Sigmoid colon (tissue), 7 donors: ENCODE measurements around the gene SRCIN1. TPM values are rescaled to one million over a fixed set of nuclear protein-coding genes. Genes with fewer than 3 reads are reported as not detected.
"Not testable (repeated sequence)": the region's sequence is repeated elsewhere in the genome, so short reads cannot be mapped to it uniquely, and the experiment has no call there.

Source experiments
- DNase-seq: peaks from one replicate; pipeline ENCODE4 v3.0.0-alpha.2; 2019
- H3K27ac ChIP-seq, 4 donors: fragments of 200-600 bp; sonication (generic); one replicate each; pipeline ENCODE4 v1.5.1; 2016 to 2019; ENCODE audit warnings: mild to moderate bottlenecking in 1 of 4
- H3K27me3 ChIP-seq, 3 donors: fragments of 200-600 bp; sonication (generic); one replicate each; pipeline ENCODE4 v1.5.1; 2019; ENCODE audit warnings: mild to moderate bottlenecking in 1 of 3
- H3K36me3 ChIP-seq, 4 donors: fragments of 200-600 bp; sonication (generic); one replicate each; pipeline ENCODE4 v1.5.1; 2016 to 2019
- H3K4me1 ChIP-seq, 4 donors: fragments of 200-600 bp; sonication (generic); one replicate each; pipeline ENCODE4 v1.5.1; 2017 to 2019
- H3K4me3 ChIP-seq, 4 donors: fragments of 200-600 bp; sonication (generic); one replicate each; pipeline ENCODE4 v1.5.1; 2017 to 2019; ENCODE audit warnings: mild to moderate bottlenecking in 2 of 4, moderate library complexity in 1 of 4
- H3K9me3 ChIP-seq, 4 donors: fragments of 200-600 bp in 3 of 4; sonication (generic) in 3 of 4; one replicate each; pipeline versions ENCODE4 v1.5.1 to v1.6.1; 2013 to 2019
- CTCF ChIP-seq, 4 experiments: fragments of 450-650 bp in 3 of 4; fragments of 200-600 bp in 1 of 4; IDR thresholded peaks; one replicate each; pipeline ENCODE4 v1.5.1; 2016 to 2019; ENCODE audit warnings: antibody characterized with exemption in 4 of 4, mild to moderate bottlenecking in 3 of 4, moderate library complexity in 2 of 4
- POLR2AphosphoS5 ChIP-seq, 4 donors: sonication (generic); formaldehyde crosslinking; IDR thresholded peaks; one replicate each; pipeline ENCODE4 v1.6.1; 2017; ENCODE audit warnings: antibody characterized with exemption in 4 of 4
- WGBS, 2 donors: extraction: QIAGEN DNeasy Blood & Tissue Kit; methylation state at CpG; one replicate each; pipeline ENCODE4 v1.1.7; 2013; 5-methylcytosine and 5-hydroxymethylcytosine counted together
- intact Hi-C: fragments of 100-400 bp; cut with DNase I; formaldehyde crosslinking; loops from one replicate; pipeline ENCODE4 v1.15.1; 2023
- polyA plus RNA-seq, 3 donors: library from polyadenylated mRNA; stranded (reverse); fragments of 200-250 nt; gene quantifications; one replicate each; pipeline ENCODE4 v1.2.3, GENCODE V29; 2013
- total RNA-seq, 4 donors: library from RNA; depleted of rRNA; stranded (reverse); fragments of >200 nt; gene quantifications; one replicate each; pipeline ENCODE4 v1.1.0, GENCODE V29; 2016
- donor health status: healthy with polysubstance abuse.
- donor health status: Bipolar disorder and iron deficiency.
- donor health status: healthy.

Gene SRCIN1
- total and polyA plus RNA-seq, 7 donors, result 0.81 to 9.4 (median 1.3) TPM; not detected in 1

DNA sequence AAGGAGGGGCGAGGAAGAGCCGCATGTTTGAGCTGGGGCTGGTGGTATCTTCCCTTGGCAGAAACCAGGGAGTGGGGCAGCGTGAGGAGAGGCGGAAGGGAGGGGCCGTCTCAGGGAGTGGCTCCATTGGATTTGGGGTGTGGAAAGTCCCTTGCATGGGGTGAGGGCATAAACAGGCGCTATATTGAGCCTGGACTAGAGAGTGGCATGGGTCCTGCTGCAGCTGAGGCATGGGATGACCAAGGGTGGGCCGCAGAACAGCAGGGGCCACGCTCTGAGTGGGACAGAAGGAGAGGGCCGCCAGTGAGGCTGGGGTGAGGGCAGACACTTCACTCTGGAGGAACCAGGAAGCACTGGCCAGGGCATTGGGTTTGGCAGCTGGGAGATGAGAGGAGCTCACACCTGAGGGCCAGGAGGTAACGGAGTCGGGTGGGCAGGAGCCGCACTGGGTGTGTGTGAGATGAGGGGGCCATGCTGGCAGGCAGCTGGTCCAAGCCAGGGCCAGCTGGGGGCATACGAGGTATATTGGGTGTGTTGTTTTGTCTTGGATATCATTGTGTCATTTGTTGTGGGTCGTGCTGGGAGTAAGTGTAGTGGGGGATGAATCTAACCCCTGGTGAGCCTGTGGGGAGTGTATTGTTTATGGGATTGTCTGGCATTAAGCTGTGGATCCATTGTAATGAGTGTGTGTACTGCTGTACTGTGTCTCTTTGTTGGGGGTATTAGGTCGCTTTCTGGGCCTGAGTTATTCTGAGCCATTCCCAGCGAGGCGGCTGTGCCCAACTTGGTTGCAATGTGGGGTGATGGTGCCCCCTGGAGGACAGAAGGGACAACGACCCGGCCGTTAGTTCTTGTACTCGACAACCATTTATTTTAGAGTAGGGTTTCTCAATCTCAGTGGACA lies 121.3 kb downstream of the SRCIN1 start:
- DNase-seq, result peak; percentile 88
- Histone ChIP-seq H3K4me1 (peaks cover 0 to 38% (median 21%) of the 10 kb centered on the region in 4 donors), H3K36me3 (peaks cover 0 to 41% (median 10%) of the 10 kb centered on the region in 4 donors), H3K27ac (peak overlapping the region; percentile 62 to 89 (median 75))
- intact Hi-C loops, result loop anchor here (1.0 to 5.0 kb wide), 3 partner anchors 40 to 132 kb away; partner anchors contain the start of gene SOCS7
- 48 to 53% methylated on average over 21 of the region's 21 CpGs for WGBS, 2 donors
- not testable (repeated sequence) for H3K4me3 ChIP-seq, H3K27me3 ChIP-seq, H3K9me3 ChIP-seq
- TF ChIP-seq POLR2AphosphoS5 (IDR thresholded peaks at IDR 0.05) (peak in 1 of 4 donors; percentile 10), CTCF (IDR thresholded peaks at IDR 0.05) (peak; percentile 77 to 87 (median 82))

GRCh38 chr17:38482700-38483043 lies 123.1 kb downstream of the SRCIN1 start:
- peaks cover 0 to 36% (median 21%) of the 10 kb centered on the region in 4 donors for H3K4me1 ChIP-seq
- DNase-seq, H3K9me3 ChIP-seq, H3K4me3 ChIP-seq, H3K27me3 ChIP-seq, intact Hi-C loops: not testable (repeated sequence)
- peaks cover 8 to 48% (median 15%) of the 10 kb centered on the region in 4 donors for H3K36me3 ChIP-seq
- WGBS, 2 donors, result 90 to 92% methylated on average over 8 of the region's 8 CpGs
- H3K27ac ChIP-seq, result peak overlapping the region in 2 of 4 donors; percentile 81 to 89

GRCh38 chr17:38482039-38482699 lies 123.6 kb downstream of the SRCIN1 start:
- Histone ChIP-seq H3K36me3 (peaks cover 8 to 51% (median 17%) of the 10 kb centered on the region in 4 donors), H3K27ac (peak overlapping the region in 2 of 4 donors; percentile 23 to 39), H3K4me1 (peaks cover 0 to 31% (median 21%) of the 10 kb centered on the region in 4 donors)
- DNase-seq, intact Hi-C loops, H3K27me3 ChIP-seq, H3K4me3 ChIP-seq, H3K9me3 ChIP-seq: not testable (repeated sequence)
- WGBS, 2 donors, result 56 to 79% methylated on average over 19 of the region's 19 CpGs

Other genes with a start within 250 kb of the SRCIN1 start
- 10 to 100 TPM; 11.2 to 42.1 (median 28.5) TPM for gene ARHGAP23, start 177.5 kb downstream of the SRCIN1 start, total RNA-seq
- 1 to 10 TPM in 2 of 3 donors, under 1 TPM in 1; 0.69 to 9.8 (median 3.0) TPM for gene ARHGAP23, start 177.5 kb downstream of the SRCIN1 start, polyA plus RNA-seq
- gene EPOP, start 69.0 kb upstream of the SRCIN1 start, total RNA-seq, result 1 to 10 TPM in 2 of 4 donors, under 1 TPM in 2; 0.36 to 2.8 (median 1.3) TPM
- gene EPOP, start 69.0 kb upstream of the SRCIN1 start, polyA plus RNA-seq, result 1 to 10 TPM in 1 of 3 donors, not detected in 2; 2.4 TPM
- 10 to 100 TPM; 48.9 to 90.3 (median 69.9) TPM for gene MLLT6, start 99.3 kb upstream of the SRCIN1 start, total RNA-seq
- 10 to 100 TPM; 15.3 to 86.5 (median 16.2) TPM for gene MLLT6, start 99.3 kb upstream of the SRCIN1 start, polyA plus RNA-seq
- 10 to 100 TPM in 3 of 4 donors, 1 to 10 TPM in 1; 9.2 to 19.3 (median 14.6) TPM for gene CISD3, start 124.4 kb upstream of the SRCIN1 start, total RNA-seq
- gene CISD3, start 124.4 kb upstream of the SRCIN1 start, polyA plus RNA-seq, result 100 to 1,000 TPM; 104 to 115 (median 108) TPM
- 1 to 10 TPM; 4.3 to 8.9 (median 5.6) TPM for gene PCGF2, start 142.4 kb upstream of the SRCIN1 start, total RNA-seq
- gene PCGF2, start 142.4 kb upstream of the SRCIN1 start, polyA plus RNA-seq, result 10 to 100 TPM; 19.6 to 32.6 (median 22.8) TPM
- 100 to 1,000 TPM; 135 to 198 (median 153) TPM for gene PSMB3, start 146.8 kb upstream of the SRCIN1 start, total RNA-seq
- gene PSMB3, start 146.8 kb upstream of the SRCIN1 start, polyA plus RNA-seq, result 100 to 1,000 TPM; 246 to 280 (median 258) TPM
- 10 to 100 TPM; 44.1 to 50.1 (median 44.6) TPM for gene PIP4K2B, start 193.6 kb upstream of the SRCIN1 start, total RNA-seq
- gene PIP4K2B, start 193.6 kb upstream of the SRCIN1 start, polyA plus RNA-seq, result 10 to 100 TPM in 1 of 3 donors, 1 to 10 TPM in 2; 5.1 to 21.6 (median 6.6) TPM
- 10 to 100 TPM; 15.6 to 32.4 (median 17.3) TPM for gene CWC25, start 219.4 kb upstream of the SRCIN1 start, total RNA-seq
- gene CWC25, start 219.4 kb upstream of the SRCIN1 start, polyA plus RNA-seq, result 10 to 100 TPM; 11.3 to 16.4 (median 11.4) TPM
- gene RPL23, start 247.8 kb upstream of the SRCIN1 start, total RNA-seq, result 1,000 to 10,000 TPM; 1,692 to 2,841 (median 2,464) TPM
- 1,000 to 10,000 TPM; 2,289 to 3,780 (median 2,728) TPM for gene RPL23, start 247.8 kb upstream of the SRCIN1 start, polyA plus RNA-seq